ENCODE data around the gene SAMD4A. TPM values are rescaled to one million over a fixed set of nuclear protein-coding genes. Genes with fewer than 3 reads are reported as not detected.
A peak's percentile ranks its signal among the peaks of the same experiment; 100 is the strongest.

Gene SAMD4A
- total and polyA plus RNA-seq, 2 of the 4 experiments (the other 2 are of a cell fraction), result 22.9 to 38.2 TPM

DNA sequence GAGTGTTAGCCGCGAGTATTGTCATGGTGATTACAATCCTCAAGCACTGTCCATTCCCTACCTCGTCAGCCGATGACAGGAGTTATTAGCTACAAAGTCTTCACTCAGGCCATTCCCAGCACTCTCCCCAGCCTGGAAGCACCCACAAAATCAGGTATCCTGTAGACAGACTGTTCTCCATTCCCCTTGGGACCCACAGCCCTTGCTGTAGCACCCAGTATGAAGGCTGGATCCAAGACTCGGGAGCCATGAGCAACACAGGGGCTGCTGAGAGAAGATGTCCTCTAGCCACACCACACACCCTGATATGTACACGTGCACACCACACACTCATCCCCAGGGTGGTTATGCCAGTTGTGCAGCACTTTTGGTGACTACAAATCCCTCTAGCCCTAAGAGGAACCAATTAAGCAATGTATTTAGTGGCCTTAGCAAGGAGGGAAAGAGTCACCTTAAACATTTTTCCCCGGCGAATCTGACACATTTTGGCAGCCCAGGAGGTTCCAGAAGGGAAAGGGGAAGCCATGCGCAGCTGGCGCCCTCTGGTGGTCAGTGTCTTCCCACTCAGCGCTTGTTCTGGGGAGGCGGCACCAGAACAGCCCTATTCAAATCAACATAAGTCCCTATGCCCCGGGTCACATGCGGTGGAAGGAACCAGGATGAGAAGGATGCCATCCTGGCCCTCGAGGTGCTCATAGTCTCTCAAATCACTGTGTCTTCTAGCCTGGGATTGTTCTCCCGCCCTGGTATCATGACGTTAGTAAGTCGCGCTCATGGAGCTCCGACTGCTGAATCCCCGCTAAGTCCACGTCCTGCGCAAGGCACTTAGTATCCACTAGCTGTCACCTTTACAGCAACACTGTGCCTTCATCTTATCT, 238.8 kb downstream of the SAMD4A start:
- H3K23ac ChIP-seq (ENCODE audit: low read depth, low read length), result peak overlapping the region; percentile 95; the same call in 1 of the 2 replicates
- peak overlapping the region; percentile 78 for H3K4ac ChIP-seq (ENCODE audit: low read depth, low read length)
- no peak overlapping the region for H3K18ac ChIP-seq (ENCODE audit: low read depth, low read length)
- TF ChIP-seq RAD21 (IDR thresholded peaks at IDR 0.05; ENCODE audit: low read length) (peak; percentile 96), RCOR1 (IDR thresholded peaks at IDR 0.05; ENCODE audit: insufficient replicate concordance, low read length) (no peak), CTCF (conservative IDR thresholded peaks at IDR 0.05; ENCODE audit: low read depth, low read length) (peak; percentile 94), POLR2A (IDR thresholded peaks at IDR 0.05; ENCODE audit: low read depth, low read length) (no peak), USF2 (IDR thresholded peaks at IDR 0.05; ENCODE audit: low read depth, low read length) (peak; percentile 8; the same call in 1 of the 2 replicates), SMC3 (IDR thresholded peaks at IDR 0.05; ENCODE audit: low read depth, low read length) (peak; percentile 84), MXI1 (IDR thresholded peaks at IDR 0.05; ENCODE audit: borderline replicate concordance, low read depth, low read length) (0 out of 2 replicates have a peak, but pooled peaks have one; percentile 35)
- POLR2A ChIA-PET (ENCODE audit: unreplicated experiment), result no interaction called here
- BruUV-seq (replicated peaks), result no TSS peak
- H2BK5ac ChIP-seq (ENCODE audit: low read depth, low read length, poor library complexity, severe bottlenecking), result no peak overlapping the region
- H2AK9ac ChIP-seq (replicated peaks; ENCODE audit: low read depth, low read length, poor library complexity), result peak overlapping the region; percentile 68
- intact Hi-C loops (cut with micrococcal nuclease) (loop anchor here (1.0 to 5.0 kb wide), 3 partner anchors 241 to 438 kb away; partner anchors contain the start of gene CGRRF1), in situ Hi-C loops (cut with MboI; ENCODE audit: low sequenced_read_pairs) (loop anchor here (10.0 kb wide), 1 partner anchor 251 kb away; no protein-coding TSS in a partner anchor), dilution Hi-C loops (cut with HindIII; ENCODE audit: low sequenced_read_pairs, unreplicated experiment) (no loop called here)
- H3K27ac ChIP-seq (ENCODE audit: insufficient read depth, low read length), result no peak overlapping the region
- CTCF ChIA-PET, result interaction anchor here (0.8 to 1.4 kb wide), 7 partner anchors 9 to 302 kb away, joined by 3 to 6 read pairs (median 5); partner anchors contain the start of gene CGRRF1
- H4K8ac ChIP-seq (ENCODE audit: low read depth in 2 of 2, low read length in 2 of 2), result peak overlapping the region in 1 of 2 experiments; percentile 50; a peak in 2 of 4 replicates
- peak overlapping the region; percentile 90 for H3K14ac ChIP-seq (replicated peaks; ENCODE audit: low read depth, low read length)
- peak overlapping the region; percentile 62; the same call in 1 of the 2 replicates for H2BK20ac ChIP-seq (ENCODE audit: low read depth, low read length)
- H2AK5ac ChIP-seq (ENCODE audit: low read depth, low read length), result peak overlapping the region; percentile 73
- H3K9me3 ChIP-seq (ENCODE audit: control insufficient read depth, insufficient read depth, low read length), result no peaks in the 10 kb centered on the region
- H4K20me1 ChIP-seq (ENCODE audit: insufficient read depth, low read length), result no peaks in the 10 kb centered on the region
- ATAC-seq (ENCODE audit: low read depth), result peak; percentile 96
- DNase-seq, result peak; percentile 77
- no peak overlapping the region for H4K5ac ChIP-seq (ENCODE audit: low read depth, low read length)
- H2BK120ac ChIP-seq (ENCODE audit: low read depth, low read length), result peak overlapping the region; percentile 82
- H2BK15ac ChIP-seq (ENCODE audit: low read depth, low read length), result peak overlapping the region; percentile 45; the same call in 1 of the 3 replicates
- peak overlapping the region; percentile 23; the same call in 1 of the 2 replicates for H4K91ac ChIP-seq (ENCODE audit: insufficient read depth, low read depth, low read length)
- H3K79me1 ChIP-seq (ENCODE audit: low read depth in 1 of 2, low read length in 2 of 2), result no peaks in the 10 kb centered on the region; a peak in 1 of 4 replicates
- peak overlapping the region; percentile 62 for H3K4me2 ChIP-seq (ENCODE audit: low read depth, low read length)
- peak overlapping the region; percentile 89 for H2AFZ ChIP-seq (replicated peaks; ENCODE audit: low read length, poor library complexity)
- H3K9me1 ChIP-seq (ENCODE audit: insufficient read depth, low read length), result 0 out of 2 replicates have a peak, but pooled peaks cover 3% of the 10 kb centered on the region
- H3K56ac ChIP-seq (ENCODE audit: extremely low read depth, insufficient read depth, low read length), result no peak overlapping the region
- H3K4me1 ChIP-seq (ENCODE audit: control insufficient read depth, insufficient read depth, low read length), result peaks cover 3% of the 10 kb centered on the region; the same call in 1 of the 2 replicates
- no peaks in the 10 kb centered on the region; the same call in none of the 2 replicates for H3K27me3 ChIP-seq (ENCODE audit: control insufficient read depth, insufficient read depth, low read length)
- no peak overlapping the region for H3K9ac ChIP-seq (ENCODE audit: low read depth, low read length)
- WGBS, 2 experiments (ENCODE audit: extremely low coverage in 2 of 2, insufficient read length in 1 of 2), result 55% methylated on average over 8 of the region's 23 CpGs; no CpG with 5 or more reads in 1 of the 2 experiments
- no peaks in the 10 kb centered on the region for H3K36me3 ChIP-seq (ENCODE audit: control insufficient read depth, insufficient read depth, low read length)
- no peak overlapping the region for H3K4me3 ChIP-seq (ENCODE audit: insufficient read depth, low read depth, low read length)
